Keratinocyte (primary cell): ENCODE data around the gene DOP1B.

Experiments
- CTCF ChIP-seq, 3 experiments: IDR thresholded peaks in 1 of 3; conservative IDR thresholded peaks in 1 of 3; optimal IDR thresholded peaks in 1 of 3; 2 replicates in 2 of 3; 3 replicates in 1 of 3; pipeline versions ENCODE3 to v1.5.1; 2011; ENCODE audit warnings: low read length in 3 of 3, mild to moderate bottlenecking in 3 of 3, moderate library complexity in 2 of 3, control low read depth in 1 of 3, inconsistent platforms in 1 of 3; ENCODE audit not compliant: insufficient read depth in 2 of 3; ENCODE audit errors: extremely low read depth in 1 of 3
- EZH2 ChIP-seq: IDR thresholded peaks from one replicate; pipeline ENCODE4 v1.6.1; 2012; ENCODE audit warnings: inconsistent platforms, mild to moderate bottlenecking, low read length, moderate library complexity

GRCh38 chr21:36113647-36114428, 42.8 kb upstream of the DOP1B start:
- TF ChIP-seq CTCF (optimal IDR thresholded peaks at IDR 0.05 in 1 of 3, IDR thresholded peaks at IDR 0.05 in 1 of 3, conservative IDR thresholded peaks at IDR 0.05 in 1 of 3; ENCODE audit: extremely low read depth in 1 of 3, insufficient read depth in 2 of 3, low read length in 3 of 3) (no peak), EZH2 (no peak)
